Parathyroid adenoma (tissue), 2 donors: Measurements from ENCODE around the gene NT5DC2.

Experiments used
- H2AFZ ChIP-seq: fragments of 300-600 bp; sonication (generic); one replicate; pipeline ENCODE4 v1.7.0; 2017; ENCODE audit warnings: antibody characterized with exemption, mild to moderate bottlenecking
- H3K27ac ChIP-seq: fragments of 300-600 bp; sonication (generic); one replicate; pipeline ENCODE4 v1.7.0; 2017
- H3K27me3 ChIP-seq: fragments of 300-600 bp; sonication (generic); one replicate; pipeline ENCODE4 v1.7.0; 2017; ENCODE audit warnings: low read length; ENCODE audit not compliant: control insufficient read depth, insufficient read depth
- H3K36me3 ChIP-seq: fragments of 300-600 bp; sonication (generic); one replicate; pipeline ENCODE4 v1.7.0; 2017; ENCODE audit warnings: low read length; ENCODE audit not compliant: control insufficient read depth, insufficient read depth
- H3K4me1 ChIP-seq: fragments of 300-600 bp; sonication (generic); one replicate; pipeline ENCODE4 v1.7.0; 2017; ENCODE audit warnings: control low read depth
- H3K4me2 ChIP-seq: fragments of 300-600 bp; sonication (generic); one replicate; pipeline ENCODE4 v1.7.0; 2017; ENCODE audit warnings: low read length
- H3K4me3 ChIP-seq: fragments of 300-600 bp; sonication (generic); one replicate; pipeline ENCODE4 v1.7.0; 2017; ENCODE audit warnings: low read depth, low read length
- H3K79me2 ChIP-seq: fragments of 300-600 bp; sonication (generic); one replicate; pipeline ENCODE4 v1.7.0; 2017; ENCODE audit warnings: control low read depth
- H3K9ac ChIP-seq: fragments of 300-600 bp; sonication (generic); one replicate; pipeline ENCODE4 v1.7.0; 2017; ENCODE audit warnings: mild to moderate bottlenecking
- H3K9me3 ChIP-seq: fragments of 300-600 bp; sonication (generic); one replicate; pipeline ENCODE4 v1.7.0; 2017; ENCODE audit warnings: low read length; ENCODE audit not compliant: control insufficient read depth
- TF ChIP-seq, protein P1 (sequence below): fragments of 300-600 bp; sonication (generic); IDR thresholded peaks from one replicate; pipeline ENCODE4 v1.7.0; 2017; ENCODE audit warnings: antibody characterized with exemption, mild to moderate bottlenecking
- donor health status: primary hyperparathyroidism.

The NT5DC2 gene

DNA sequence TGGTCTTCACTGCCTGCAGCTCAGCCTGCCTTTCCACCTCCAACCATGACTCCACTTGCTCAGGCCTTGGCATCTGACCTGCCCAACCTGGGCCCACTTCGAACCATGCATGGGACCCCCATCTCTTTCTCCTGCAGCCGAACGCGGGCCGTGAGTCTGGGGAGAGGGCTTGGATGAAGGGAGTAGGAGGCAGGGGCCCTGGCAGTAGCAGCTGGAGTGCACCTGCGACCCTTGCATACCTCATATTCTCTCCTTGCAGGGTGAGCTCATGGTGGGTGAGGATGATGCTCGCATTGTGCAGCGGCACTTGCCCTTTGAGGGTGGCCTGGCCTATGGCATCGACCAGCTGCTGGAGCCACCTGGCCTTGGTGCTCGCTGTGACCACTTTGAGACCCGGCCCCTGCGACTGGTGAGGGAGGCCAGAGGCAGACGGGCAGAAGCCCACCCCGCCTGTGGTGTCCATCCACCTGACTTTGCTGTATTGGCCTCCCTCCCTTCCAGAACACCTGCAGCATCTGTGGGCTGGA, 13.5 kb downstream of the NT5DC2 start:
- H3K79me2 ChIP-seq: no peaks in the 10 kb centered on the region
- no peak overlapping the region for H3K27ac ChIP-seq
- no peak overlapping the region for H3K4me3 ChIP-seq
- H3K9me3 ChIP-seq: no peaks in the 10 kb centered on the region
- H3K4me1 ChIP-seq: no peaks in the 10 kb centered on the region
- no peak overlapping the region for H3K9ac ChIP-seq
- no peaks in the 10 kb centered on the region for H3K36me3 ChIP-seq
- TF ChIP-seq, protein P1, sequence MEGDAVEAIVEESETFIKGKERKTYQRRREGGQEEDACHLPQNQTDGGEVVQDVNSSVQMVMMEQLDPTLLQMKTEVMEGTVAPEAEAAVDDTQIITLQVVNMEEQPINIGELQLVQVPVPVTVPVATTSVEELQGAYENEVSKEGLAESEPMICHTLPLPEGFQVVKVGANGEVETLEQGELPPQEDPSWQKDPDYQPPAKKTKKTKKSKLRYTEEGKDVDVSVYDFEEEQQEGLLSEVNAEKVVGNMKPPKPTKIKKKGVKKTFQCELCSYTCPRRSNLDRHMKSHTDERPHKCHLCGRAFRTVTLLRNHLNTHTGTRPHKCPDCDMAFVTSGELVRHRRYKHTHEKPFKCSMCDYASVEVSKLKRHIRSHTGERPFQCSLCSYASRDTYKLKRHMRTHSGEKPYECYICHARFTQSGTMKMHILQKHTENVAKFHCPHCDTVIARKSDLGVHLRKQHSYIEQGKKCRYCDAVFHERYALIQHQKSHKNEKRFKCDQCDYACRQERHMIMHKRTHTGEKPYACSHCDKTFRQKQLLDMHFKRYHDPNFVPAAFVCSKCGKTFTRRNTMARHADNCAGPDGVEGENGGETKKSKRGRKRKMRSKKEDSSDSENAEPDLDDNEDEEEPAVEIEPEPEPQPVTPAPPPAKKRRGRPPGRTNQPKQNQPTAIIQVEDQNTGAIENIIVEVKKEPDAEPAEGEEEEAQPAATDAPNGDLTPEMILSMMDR: no peak
- no peak overlapping the region for H2AFZ ChIP-seq
- no peak overlapping the region for H3K4me2 ChIP-seq
- H3K27me3 ChIP-seq: no peaks in the 10 kb centered on the region

DNA sequence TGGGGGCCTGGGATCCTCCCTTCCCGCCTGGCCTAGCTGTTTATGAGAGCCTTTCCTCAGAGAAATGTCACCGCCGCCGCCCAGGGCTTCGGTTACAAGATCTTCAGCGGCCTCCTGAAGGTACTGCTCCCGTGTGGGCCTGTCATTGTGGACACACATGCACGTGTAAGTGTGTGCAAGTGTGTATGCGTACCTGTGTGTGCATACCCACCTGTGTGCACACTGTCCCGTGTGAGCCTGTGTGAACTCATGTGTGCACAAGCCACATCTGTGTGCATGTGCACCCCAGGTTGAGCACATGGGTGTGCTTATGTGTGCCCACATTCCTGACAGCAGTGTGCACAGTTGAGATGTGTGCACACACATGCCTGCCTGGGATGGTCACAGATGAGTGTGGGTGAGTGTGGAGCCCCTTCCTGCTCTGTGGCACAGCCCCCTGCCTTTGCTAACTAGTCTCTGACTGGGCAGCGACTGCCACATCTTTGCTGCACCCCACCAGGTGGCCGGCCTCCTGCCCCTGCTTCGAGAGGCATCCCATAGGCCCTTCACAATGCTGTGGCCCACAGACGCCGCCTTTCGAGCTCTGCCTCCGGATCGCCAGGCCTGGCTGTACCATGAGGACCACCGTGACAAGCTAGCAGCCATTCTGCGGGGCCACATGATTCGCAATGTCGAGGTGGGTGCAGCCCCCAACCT, 14.1 kb downstream of the NT5DC2 start:
- no peaks in the 10 kb centered on the region for H3K27me3 ChIP-seq
- no peak overlapping the region for H3K4me3 ChIP-seq
- H3K9ac ChIP-seq: no peak overlapping the region
- H3K9me3 ChIP-seq: no peaks in the 10 kb centered on the region
- H2AFZ ChIP-seq: no peak overlapping the region
- no peak overlapping the region for H3K4me2 ChIP-seq
- no peaks in the 10 kb centered on the region for H3K36me3 ChIP-seq
- H3K27ac ChIP-seq: no peak overlapping the region
- H3K4me1 ChIP-seq: no peaks in the 10 kb centered on the region
- no peaks in the 10 kb centered on the region for H3K79me2 ChIP-seq
- TF ChIP-seq, protein P1: no peak

DNA sequence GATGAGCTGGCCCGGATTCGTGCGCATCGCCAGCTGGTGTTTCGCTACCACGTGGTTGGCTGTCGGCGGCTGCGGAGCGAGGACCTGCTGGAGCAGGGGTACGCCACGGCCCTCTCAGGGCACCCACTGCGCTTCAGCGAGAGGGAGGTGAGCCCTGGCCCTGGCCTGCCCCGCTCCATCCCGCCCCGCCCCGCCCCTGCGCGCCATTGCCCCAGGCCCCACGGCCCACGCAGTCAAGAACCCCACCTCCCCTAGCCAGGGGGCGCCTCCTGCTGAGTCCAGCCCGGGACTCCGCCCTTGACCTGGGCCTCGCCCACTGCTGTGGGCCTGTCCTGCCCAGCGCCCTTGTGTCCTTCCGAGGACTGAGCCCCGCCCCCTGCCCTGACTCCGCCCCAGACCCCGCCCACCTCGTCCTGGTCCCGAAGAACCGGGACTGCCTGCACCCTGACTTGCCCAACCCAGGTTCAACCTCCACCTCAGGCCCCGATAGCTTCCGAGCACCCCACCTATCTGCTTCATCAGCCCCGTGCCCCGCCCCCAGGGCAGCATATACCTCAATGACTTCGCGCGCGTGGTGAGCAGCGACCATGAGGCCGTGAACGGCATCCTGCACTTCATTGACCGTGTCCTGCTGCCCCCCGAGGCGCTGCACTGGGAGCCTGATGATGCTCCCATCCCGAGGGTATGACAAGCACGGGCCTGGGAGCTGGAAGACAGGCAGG, 14.8 kb downstream of the NT5DC2 start:
- Histone ChIP-seq H3K79me2 (no peaks in the 10 kb centered on the region), H3K27me3 (no peaks in the 10 kb centered on the region), H3K9ac (no peak overlapping the region), H3K27ac (no peak overlapping the region), H3K9me3 (no peaks in the 10 kb centered on the region), H3K4me1 (no peaks in the 10 kb centered on the region), H3K4me3 (no peak overlapping the region), H3K4me2 (no peak overlapping the region), H2AFZ (no peak overlapping the region), H3K36me3 (no peaks in the 10 kb centered on the region)
- TF ChIP-seq, protein P1: no peak

DNA sequence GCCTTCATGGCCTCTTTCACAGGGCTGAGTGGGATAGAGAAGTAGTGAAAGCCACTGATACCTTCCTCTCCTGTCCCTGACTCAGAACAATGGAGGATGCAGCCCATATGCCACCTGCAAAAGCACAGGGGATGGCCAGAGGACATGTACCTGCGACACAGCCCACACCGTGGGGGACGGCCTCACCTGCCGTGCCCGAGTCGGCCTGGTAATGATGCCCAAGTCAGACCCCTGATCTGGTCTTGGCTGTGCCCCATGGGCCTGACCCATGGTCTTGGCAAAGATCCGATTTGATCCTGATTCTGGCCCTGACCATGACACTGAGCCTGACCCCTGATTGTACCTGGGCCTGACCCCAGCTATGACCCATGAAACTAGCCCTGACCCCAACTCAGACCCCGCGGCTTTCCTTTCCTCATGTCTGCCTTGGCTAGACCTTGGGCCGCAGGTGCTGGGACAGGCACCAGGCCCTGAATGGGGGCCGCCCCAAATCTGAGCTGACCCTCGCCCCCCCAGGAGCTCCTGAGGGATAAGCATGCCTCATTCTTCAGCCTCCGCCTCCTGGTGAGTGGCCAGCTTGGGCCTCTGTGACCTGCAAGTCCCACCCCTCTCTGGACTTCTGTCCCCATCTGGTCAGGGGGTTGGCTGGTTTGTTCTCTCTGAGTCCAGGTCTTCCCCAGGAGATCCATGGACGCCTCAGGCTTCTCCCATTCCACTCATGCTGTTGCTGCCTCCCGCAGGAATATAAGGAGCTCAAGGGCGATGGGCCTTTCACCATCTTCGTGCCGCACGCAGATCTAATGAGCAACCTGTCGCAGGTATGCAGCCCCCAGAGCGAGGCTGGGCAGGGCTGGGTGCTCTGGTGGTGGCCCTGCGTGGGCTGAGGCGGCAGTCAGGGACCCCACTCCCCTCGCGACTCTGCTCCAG, 15.6 kb downstream of the NT5DC2 start:
- TF ChIP-seq, protein P1: no peak
- Histone ChIP-seq H3K9ac (no peak overlapping the region), H3K9me3 (no peaks in the 10 kb centered on the region), H3K27ac (no peak overlapping the region), H3K4me3 (no peak overlapping the region), H3K79me2 (no peaks in the 10 kb centered on the region), H3K27me3 (no peaks in the 10 kb centered on the region), H3K4me2 (no peak overlapping the region), H3K4me1 (no peaks in the 10 kb centered on the region), H2AFZ (no peak overlapping the region), H3K36me3 (no peaks in the 10 kb centered on the region)
